Kidney epithelial cell (primary cell): Measurements from ENCODE around the gene KPNA4. TPM values are rescaled to one million over a fixed set of nuclear protein-coding genes. Genes with fewer than 3 reads are reported as not detected.

Source experiments
- DNase-seq: peaks from one replicate; pipeline ENCODE4 v3.0.0-alpha.2; 2010; ENCODE audit warnings: low read depth
- H3K27me3 ChIP-seq: 2 replicates; pipeline ENCODE4 v1.6.0; 2011; ENCODE audit warnings: low read length; ENCODE audit not compliant: control insufficient read depth, insufficient read depth
- H3K36me3 ChIP-seq: 2 replicates; pipeline ENCODE4 v1.5.1; 2011; ENCODE audit warnings: low read length; ENCODE audit not compliant: control insufficient read depth, insufficient read depth
- H3K4me3 ChIP-seq: 2 replicates; pipeline ENCODE4 v1.5.1; 2011; ENCODE audit warnings: low read depth, mild to moderate bottlenecking, control low read depth, low read length
- total RNA-seq: library from RNA; depleted of rRNA; stranded (reverse); fragments of >200 nt; gene quantifications from 2 replicates; pipeline ENCODE4 v1.2.3, GENCODE V29; 2015
- TF ChIP-seq, protein P1 (sequence below): IDR thresholded peaks from 2 replicates; pipeline ENCODE4 v1.5.1; 2011; ENCODE audit warnings: mild to moderate bottlenecking, moderate library complexity, low read length, control low read depth, inconsistent platforms; ENCODE audit not compliant: insufficient read depth, poor library complexity, severe bottlenecking

The KPNA4 gene
- total RNA-seq, 1 donor from 2014 or later: 38.0 TPM

DNA sequence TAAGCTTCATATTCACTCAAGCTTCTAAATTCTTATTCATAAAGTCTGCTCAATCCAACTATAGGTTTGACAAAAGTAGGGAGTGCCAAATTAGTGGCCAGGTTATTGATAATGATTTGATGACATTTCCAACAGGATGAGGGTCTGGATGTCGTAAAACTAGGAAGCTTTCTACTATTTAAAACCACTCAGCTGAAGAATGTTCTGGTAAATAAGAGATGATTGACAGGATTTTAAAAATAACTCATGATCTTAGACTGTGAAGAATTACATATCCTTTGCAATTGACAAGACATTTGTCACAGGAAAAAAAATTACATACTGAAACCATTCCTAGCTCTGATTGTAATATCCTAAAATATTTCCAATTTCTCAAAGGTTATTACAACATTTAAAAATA is 100.4 kb downstream of the KPNA4 start:
- Histone ChIP-seq H3K27me3 (no peaks in the 10 kb centered on the region), H3K36me3 (no peaks in the 10 kb centered on the region), H3K4me3 (no peak overlapping the region)
- no peak for DNase-seq
- TF ChIP-seq, protein P1, sequence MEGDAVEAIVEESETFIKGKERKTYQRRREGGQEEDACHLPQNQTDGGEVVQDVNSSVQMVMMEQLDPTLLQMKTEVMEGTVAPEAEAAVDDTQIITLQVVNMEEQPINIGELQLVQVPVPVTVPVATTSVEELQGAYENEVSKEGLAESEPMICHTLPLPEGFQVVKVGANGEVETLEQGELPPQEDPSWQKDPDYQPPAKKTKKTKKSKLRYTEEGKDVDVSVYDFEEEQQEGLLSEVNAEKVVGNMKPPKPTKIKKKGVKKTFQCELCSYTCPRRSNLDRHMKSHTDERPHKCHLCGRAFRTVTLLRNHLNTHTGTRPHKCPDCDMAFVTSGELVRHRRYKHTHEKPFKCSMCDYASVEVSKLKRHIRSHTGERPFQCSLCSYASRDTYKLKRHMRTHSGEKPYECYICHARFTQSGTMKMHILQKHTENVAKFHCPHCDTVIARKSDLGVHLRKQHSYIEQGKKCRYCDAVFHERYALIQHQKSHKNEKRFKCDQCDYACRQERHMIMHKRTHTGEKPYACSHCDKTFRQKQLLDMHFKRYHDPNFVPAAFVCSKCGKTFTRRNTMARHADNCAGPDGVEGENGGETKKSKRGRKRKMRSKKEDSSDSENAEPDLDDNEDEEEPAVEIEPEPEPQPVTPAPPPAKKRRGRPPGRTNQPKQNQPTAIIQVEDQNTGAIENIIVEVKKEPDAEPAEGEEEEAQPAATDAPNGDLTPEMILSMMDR: no peak

GRCh38 chr3:160464321-160464720 is 101.0 kb downstream of the KPNA4 start:
- TF ChIP-seq, protein P1: no peak
- H3K4me3 ChIP-seq: no peak overlapping the region
- H3K27me3 ChIP-seq: no peaks in the 10 kb centered on the region
- no peak for DNase-seq
- no peaks in the 10 kb centered on the region for H3K36me3 ChIP-seq

GRCh38 chr3:160460033-160460432 is 105.3 kb downstream of the KPNA4 start:
- H3K36me3 ChIP-seq: no peaks in the 10 kb centered on the region
- no peak overlapping the region for H3K4me3 ChIP-seq
- TF ChIP-seq, protein P1: no peak
- DNase-seq: no peak
- no peaks in the 10 kb centered on the region for H3K27me3 ChIP-seq

DNA sequence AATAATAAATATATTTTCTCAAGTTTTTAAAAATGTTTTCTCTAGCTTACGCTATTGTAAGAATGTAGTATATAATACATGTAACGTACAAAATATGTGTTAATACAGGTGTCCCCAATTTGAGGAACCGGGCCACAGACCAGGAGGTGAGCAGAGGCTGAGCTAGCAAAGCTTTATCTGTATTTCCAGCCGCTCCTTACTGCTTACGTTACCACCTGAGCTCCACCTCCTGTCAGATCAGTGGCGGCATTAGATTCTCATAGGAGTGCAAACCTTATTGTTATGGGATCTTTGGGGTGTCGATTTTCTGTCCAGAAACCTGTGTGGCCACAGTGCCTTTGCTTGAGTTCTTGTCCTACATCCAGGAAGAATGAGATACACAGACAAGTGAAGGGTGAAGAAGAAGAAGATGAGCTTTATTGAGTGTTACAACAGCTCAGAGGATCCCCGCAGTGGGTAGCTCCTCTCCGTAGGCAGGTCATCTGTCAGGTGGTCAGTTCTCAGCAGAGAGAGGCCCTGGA is 105.9 kb downstream of the KPNA4 start:
- DNase-seq: no peak
- H3K4me3 ChIP-seq: no peak overlapping the region
- TF ChIP-seq, protein P1: no peak
- H3K27me3 ChIP-seq: no peaks in the 10 kb centered on the region
- no peaks in the 10 kb centered on the region for H3K36me3 ChIP-seq

DNA sequence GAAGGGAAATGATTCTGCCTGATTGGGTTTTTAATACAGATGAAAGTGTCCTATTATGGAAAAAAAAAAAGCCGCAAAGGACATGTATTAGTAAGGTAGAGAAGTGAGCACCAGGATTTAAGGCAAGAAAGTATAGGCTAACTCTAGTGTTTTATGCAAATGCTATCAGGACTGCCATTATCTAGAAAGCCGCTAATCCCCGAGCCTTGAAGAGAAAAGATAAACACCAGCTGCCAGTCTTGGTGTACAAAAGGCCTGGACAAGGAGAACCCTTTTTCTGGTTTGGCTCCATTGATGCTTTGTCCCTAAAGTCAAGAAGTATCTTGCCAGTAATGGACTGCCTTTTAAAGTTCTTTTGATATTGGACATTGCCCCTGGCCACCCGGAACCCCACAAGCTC is 107.2 kb downstream of the KPNA4 start:
- no peaks in the 10 kb centered on the region for H3K27me3 ChIP-seq
- TF ChIP-seq, protein P1: no peak
- no peaks in the 10 kb centered on the region for H3K36me3 ChIP-seq
- no peak overlapping the region for H3K4me3 ChIP-seq
- no peak for DNase-seq

DNA sequence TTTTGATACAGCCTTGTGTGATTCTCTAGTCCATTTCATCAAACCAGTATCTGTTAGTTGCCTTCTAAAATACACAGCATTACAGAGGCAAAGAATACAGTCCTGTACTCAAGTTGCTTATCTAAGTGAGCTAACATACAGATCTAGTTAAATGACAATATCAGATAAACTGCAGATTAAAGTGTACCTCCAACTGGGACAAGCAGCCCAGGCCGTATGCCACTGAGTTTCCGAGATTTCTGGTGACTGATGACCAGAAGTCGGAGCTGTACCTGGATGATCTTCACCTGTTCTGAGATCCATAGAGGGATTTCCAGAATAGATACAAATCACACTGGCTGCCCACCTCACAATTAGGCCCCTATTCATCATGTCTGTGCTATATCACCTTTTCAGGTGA is 109.5 kb downstream of the KPNA4 start:
- no peak for DNase-seq
- Histone ChIP-seq H3K4me3 (no peak overlapping the region), H3K27me3 (no peaks in the 10 kb centered on the region), H3K36me3 (no peaks in the 10 kb centered on the region)
- TF ChIP-seq, protein P1: no peak
